HEK293 (cell line): Measurements from ENCODE around the gene PGP.
A peak's percentile ranks its signal among the peaks of the same experiment; 100 is the strongest.

Experiments used
- PRDM1 ChIP-seq: fragments of 450-650 bp; formaldehyde crosslinking; IDR thresholded peaks from 2 replicates; pipeline ENCODE4; 2016; ENCODE audit warnings: missing biosample characterization, missing genetic modification characterization
- REST ChIP-seq: fragments of 450-650 bp; formaldehyde crosslinking; IDR thresholded peaks from 2 replicates; pipeline ENCODE4 v1.5.1; 2016; ENCODE audit warnings: missing biosample characterization, missing genetic modification characterization
- ZBTB1 ChIP-seq: fragments of 450-650 bp; formaldehyde crosslinking; IDR thresholded peaks from 2 replicates; pipeline ENCODE4 v1.5.1; 2016; ENCODE audit warnings: missing biosample characterization, missing genetic modification characterization
- ZBTB10 ChIP-seq: fragments of 450-650 bp; formaldehyde crosslinking; IDR thresholded peaks from 2 replicates; pipeline ENCODE4 v1.5.1; 2016; ENCODE audit warnings: missing biosample characterization, missing genetic modification characterization
- ZBTB20 ChIP-seq: fragments of 450-650 bp; formaldehyde crosslinking; IDR thresholded peaks from 2 replicates; pipeline ENCODE4 v1.5.1; 2016; ENCODE audit warnings: missing biosample characterization, missing genetic modification characterization
- ZBTB8A ChIP-seq: fragments of 450-650 bp; formaldehyde crosslinking; IDR thresholded peaks from 2 replicates; pipeline ENCODE4 v1.5.1; 2016; ENCODE audit warnings: missing biosample characterization, missing genetic modification characterization
- ZFHX2 ChIP-seq: fragments of 450-650 bp; formaldehyde crosslinking; conservative IDR thresholded peaks from 2 replicates; pipeline ENCODE4 v1.5.1; 2016; ENCODE audit warnings: missing biosample characterization, missing genetic modification characterization
- ZFP3 ChIP-seq: fragments of 450-650 bp; formaldehyde crosslinking; IDR thresholded peaks from 2 replicates; pipeline ENCODE4 v1.5.1; 2016; ENCODE audit warnings: low read depth, missing biosample characterization, missing genetic modification characterization
- ZFP69B ChIP-seq: fragments of 450-650 bp; formaldehyde crosslinking; IDR thresholded peaks from 2 replicates; pipeline ENCODE4 v1.5.1; 2016; ENCODE audit warnings: missing biosample characterization, missing genetic modification characterization
- ZNF10 ChIP-seq: fragments of 450-650 bp; formaldehyde crosslinking; IDR thresholded peaks from 2 replicates; pipeline ENCODE4 v1.5.1; 2017; ENCODE audit warnings: missing biosample characterization, missing genetic modification characterization
- ZNF114 ChIP-seq: fragments of 450-650 bp; formaldehyde crosslinking; IDR thresholded peaks from 2 replicates; pipeline ENCODE4 v1.5.0; 2017; ENCODE audit warnings: missing biosample characterization, missing genetic modification characterization
- ZNF138 ChIP-seq: fragments of 450-650 bp; formaldehyde crosslinking; IDR thresholded peaks from 2 replicates; pipeline ENCODE4 v1.5.1; 2016; ENCODE audit warnings: missing biosample characterization, missing genetic modification characterization, borderline replicate concordance
- ZNF18 ChIP-seq: fragments of 450-650 bp; formaldehyde crosslinking; IDR thresholded peaks from 2 replicates; pipeline ENCODE4 v1.5.1; 2016; ENCODE audit warnings: missing biosample characterization, missing genetic modification characterization
- ZNF202 ChIP-seq: fragments of 450-650 bp; formaldehyde crosslinking; IDR thresholded peaks from 2 replicates; pipeline ENCODE4 v1.5.1; 2016; ENCODE audit warnings: missing biosample characterization, missing genetic modification characterization, borderline replicate concordance
- ZNF214 ChIP-seq: fragments of 450-650 bp; formaldehyde crosslinking; IDR thresholded peaks from 2 replicates; pipeline ENCODE4 v1.5.1; 2017; ENCODE audit warnings: missing biosample characterization, mild to moderate bottlenecking, missing genetic modification characterization, borderline replicate concordance
- ZNF280C ChIP-seq: fragments of 450-650 bp; formaldehyde crosslinking; IDR thresholded peaks from 2 replicates; pipeline ENCODE4 v1.5.1; 2016; ENCODE audit warnings: missing biosample characterization, missing genetic modification characterization
- ZNF311 ChIP-seq: fragments of 450-650 bp; formaldehyde crosslinking; IDR thresholded peaks from 2 replicates; pipeline ENCODE4 v1.5.1; 2017; ENCODE audit warnings: missing biosample characterization, missing genetic modification characterization, borderline replicate concordance
- ZNF514 ChIP-seq: fragments of 450-650 bp; formaldehyde crosslinking; IDR thresholded peaks from 2 replicates; pipeline ENCODE4 v1.5.1; 2016; ENCODE audit warnings: missing biosample characterization, missing genetic modification characterization
- ZNF549 ChIP-seq: fragments of 450-650 bp; IDR thresholded peaks from 2 replicates; pipeline ENCODE4 v1.5.1; 2018; ENCODE audit warnings: missing biosample characterization, missing genetic modification characterization, mild to moderate bottlenecking, inconsistent platforms, moderate library complexity
- ZNF555 ChIP-seq: fragments of 450-650 bp; formaldehyde crosslinking; conservative IDR thresholded peaks from 2 replicates; pipeline ENCODE4 v1.5.1; 2017; ENCODE audit warnings: missing biosample characterization, mild to moderate bottlenecking, missing genetic modification characterization, inconsistent platforms
- ZNF791 ChIP-seq: fragments of 450-650 bp; formaldehyde crosslinking; IDR thresholded peaks from 2 replicates; pipeline ENCODE4 v1.5.1; 2016; ENCODE audit warnings: missing biosample characterization, missing genetic modification characterization
- TF ChIP-seq, protein P1 (sequence below): fragments of 450-650 bp; formaldehyde crosslinking; IDR thresholded peaks from 2 replicates; pipeline ENCODE4 v1.5.1; 2016; ENCODE audit warnings: missing biosample characterization, missing genetic modification characterization, borderline replicate concordance
- TF ChIP-seq, protein P2 (sequence below): fragments of 450-650 bp; formaldehyde crosslinking; IDR thresholded peaks from 2 replicates; pipeline ENCODE4 v1.5.1; 2017; ENCODE audit warnings: missing biosample characterization, missing genetic modification characterization
- TF ChIP-seq, protein P3 (sequence below): IDR thresholded peaks from 2 replicates; pipeline ENCODE4 v1.6.1; 2011; ENCODE audit warnings: mild to moderate bottlenecking, low read depth, low read length, borderline replicate concordance

Gene PGP

DNA sequence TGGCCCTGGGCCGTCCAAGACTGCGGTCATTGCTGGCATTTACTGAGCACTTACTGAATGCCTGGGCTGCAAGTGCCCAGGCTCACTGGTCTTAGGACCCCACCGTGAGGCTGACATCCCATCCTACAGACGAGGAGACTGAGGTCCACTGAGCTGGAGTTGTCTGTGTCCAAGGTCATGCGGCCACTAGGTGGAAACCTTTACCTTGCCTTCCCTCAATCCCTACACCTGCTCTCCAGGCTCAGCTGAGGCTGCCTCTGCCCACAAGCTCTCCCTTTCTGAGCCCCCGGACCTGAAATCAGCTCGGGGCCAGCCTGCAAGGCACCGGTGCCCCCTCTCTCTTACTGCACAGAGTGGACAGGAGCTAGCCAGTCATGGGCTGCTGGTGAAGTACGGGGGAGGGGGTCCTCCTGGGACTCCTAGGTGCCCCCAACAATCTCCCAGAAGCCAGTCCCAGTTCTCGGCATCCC, 19.8 kb downstream of the PGP start (continued):
- TF ChIP-seq ZNF280C (no peak), ZNF549 (tag by site-specific recombination) (no peak), ZNF214 (no peak), ZNF138 (tag by site-specific recombination) (no peak), ZNF10 (tag by site-specific recombination) (no peak), ZNF514 (no peak), ZNF555 (tag by site-specific recombination) (no peak), ZBTB10 (tag by site-specific recombination) (no peak), ZNF791 (tag by site-specific recombination) (no peak), REST (tag by site-specific recombination) (no peak), ZNF311 (tag by site-specific recombination) (no peak), ZFHX2 (tag by site-specific recombination) (0 out of 2 replicates have a peak, but pooled peaks have one; percentile 19), ZNF18 (no peak), ZBTB1 (tag by site-specific recombination) (no peak), ZFP69B (tag by site-specific recombination) (no peak), ZNF114 (tag by site-specific recombination) (no peak), ZNF202 (tag by site-specific recombination) (no peak), ZBTB20 (no peak), PRDM1 (no peak), ZBTB8A (tag by site-specific recombination) (no peak), ZFP3 (tag by site-specific recombination) (no peak)
- TF ChIP-seq, protein P1, sequence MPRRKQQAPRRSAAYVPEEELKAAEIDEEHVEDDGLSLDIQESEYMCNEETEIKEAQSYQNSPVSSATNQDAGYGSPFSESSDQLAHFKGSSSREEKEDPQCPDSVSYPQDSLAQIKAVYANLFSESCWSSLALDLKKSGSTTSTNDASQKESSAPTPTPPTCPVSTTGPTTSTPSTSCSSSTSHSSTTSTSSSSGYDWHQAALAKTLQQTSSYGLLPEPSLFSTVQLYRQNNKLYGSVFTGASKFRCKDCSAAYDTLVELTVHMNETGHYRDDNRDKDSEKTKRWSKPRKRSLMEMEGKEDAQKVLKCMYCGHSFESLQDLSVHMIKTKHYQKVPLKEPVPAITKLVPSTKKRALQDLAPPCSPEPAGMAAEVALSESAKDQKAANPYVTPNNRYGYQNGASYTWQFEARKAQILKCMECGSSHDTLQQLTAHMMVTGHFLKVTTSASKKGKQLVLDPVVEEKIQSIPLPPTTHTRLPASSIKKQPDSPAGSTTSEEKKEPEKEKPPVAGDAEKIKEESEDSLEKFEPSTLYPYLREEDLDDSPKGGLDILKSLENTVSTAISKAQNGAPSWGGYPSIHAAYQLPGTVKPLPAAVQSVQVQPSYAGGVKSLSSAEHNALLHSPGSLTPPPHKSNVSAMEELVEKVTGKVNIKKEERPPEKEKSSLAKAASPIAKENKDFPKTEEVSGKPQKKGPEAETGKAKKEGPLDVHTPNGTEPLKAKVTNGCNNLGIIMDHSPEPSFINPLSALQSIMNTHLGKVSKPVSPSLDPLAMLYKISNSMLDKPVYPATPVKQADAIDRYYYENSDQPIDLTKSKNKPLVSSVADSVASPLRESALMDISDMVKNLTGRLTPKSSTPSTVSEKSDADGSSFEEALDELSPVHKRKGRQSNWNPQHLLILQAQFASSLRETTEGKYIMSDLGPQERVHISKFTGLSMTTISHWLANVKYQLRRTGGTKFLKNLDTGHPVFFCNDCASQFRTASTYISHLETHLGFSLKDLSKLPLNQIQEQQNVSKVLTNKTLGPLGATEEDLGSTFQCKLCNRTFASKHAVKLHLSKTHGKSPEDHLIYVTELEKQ (tag by site-specific recombination), result no peak
- TF ChIP-seq, protein P2, sequence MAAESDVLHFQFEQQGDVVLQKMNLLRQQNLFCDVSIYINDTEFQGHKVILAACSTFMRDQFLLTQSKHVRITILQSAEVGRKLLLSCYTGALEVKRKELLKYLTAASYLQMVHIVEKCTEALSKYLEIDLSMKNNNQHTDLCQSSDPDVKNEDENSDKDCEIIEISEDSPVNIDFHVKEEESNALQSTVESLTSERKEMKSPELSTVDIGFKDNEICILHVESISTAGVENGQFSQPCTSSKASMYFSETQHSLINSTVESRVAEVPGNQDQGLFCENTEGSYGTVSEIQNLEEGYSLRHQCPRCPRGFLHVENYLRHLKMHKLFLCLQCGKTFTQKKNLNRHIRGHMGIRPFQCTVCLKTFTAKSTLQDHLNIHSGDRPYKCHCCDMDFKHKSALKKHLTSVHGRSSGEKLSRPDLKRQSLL (tag by site-specific recombination), result no peak
- TF ChIP-seq, protein P3, sequence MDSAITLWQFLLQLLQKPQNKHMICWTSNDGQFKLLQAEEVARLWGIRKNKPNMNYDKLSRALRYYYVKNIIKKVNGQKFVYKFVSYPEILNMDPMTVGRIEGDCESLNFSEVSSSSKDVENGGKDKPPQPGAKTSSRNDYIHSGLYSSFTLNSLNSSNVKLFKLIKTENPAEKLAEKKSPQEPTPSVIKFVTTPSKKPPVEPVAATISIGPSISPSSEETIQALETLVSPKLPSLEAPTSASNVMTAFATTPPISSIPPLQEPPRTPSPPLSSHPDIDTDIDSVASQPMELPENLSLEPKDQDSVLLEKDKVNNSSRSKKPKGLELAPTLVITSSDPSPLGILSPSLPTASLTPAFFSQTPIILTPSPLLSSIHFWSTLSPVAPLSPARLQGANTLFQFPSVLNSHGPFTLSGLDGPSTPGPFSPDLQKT, result no peak
